IMR-90 (cell line): Measurements from ENCODE around the gene LEMD1.

Experiments used
- CTCF ChIP-seq: conservative IDR thresholded peaks from 2 replicates; pipeline ENCODE4 v1.5.1; 2012; ENCODE audit warnings: mild to moderate bottlenecking, low read depth, low read length, improper control_type of control experiment
- MAZ ChIP-seq: IDR thresholded peaks from 2 replicates; pipeline ENCODE4 v1.6.1; 2012; ENCODE audit warnings: low read depth, mild to moderate bottlenecking, low read length, improper control_type of control experiment, moderate library complexity, borderline replicate concordance
- MXI1 ChIP-seq: IDR thresholded peaks from 2 replicates; pipeline ENCODE4 v1.6.1; 2012; ENCODE audit warnings: low read depth, mild to moderate bottlenecking, low read length, moderate library complexity, borderline replicate concordance

DNA sequence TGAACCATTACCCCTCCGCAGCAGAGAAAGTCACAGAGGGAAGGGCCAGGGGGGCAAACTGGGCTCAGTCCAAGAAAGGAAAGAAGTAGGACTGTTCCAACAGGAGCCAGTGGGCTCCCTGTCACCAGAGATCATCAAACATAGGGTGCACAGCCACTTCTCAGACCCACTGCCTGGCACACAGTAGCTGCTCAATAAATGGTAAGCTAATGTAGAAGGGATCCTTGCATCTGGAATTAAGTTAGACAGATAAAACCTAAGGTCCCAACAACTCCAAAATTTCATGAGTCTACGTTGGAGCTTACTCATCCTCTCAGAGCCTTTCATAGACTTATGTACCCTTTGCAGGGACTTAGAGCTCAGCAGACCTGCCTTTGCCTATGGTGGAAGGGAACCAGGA lies 30.5 kb upstream of the LEMD1 start:
- TF ChIP-seq CTCF (no peak), MXI1 (no peak), MAZ (no peak)
